Raji (cell line): ENCODE results near the gene SPACA7.

Source experiments
- POLR2A ChIP-seq: IDR thresholded peaks from 2 replicates; pipeline ENCODE4 v1.6.1; 2011; ENCODE audit warnings: low read depth, low read length, control low read depth; ENCODE audit not compliant: insufficient read depth

Gene SPACA7

GRCh38 chr13:112368883-112369282, 7.3 kb upstream of the SPACA7 start:
- TF ChIP-seq POLR2A: no peak

DNA sequence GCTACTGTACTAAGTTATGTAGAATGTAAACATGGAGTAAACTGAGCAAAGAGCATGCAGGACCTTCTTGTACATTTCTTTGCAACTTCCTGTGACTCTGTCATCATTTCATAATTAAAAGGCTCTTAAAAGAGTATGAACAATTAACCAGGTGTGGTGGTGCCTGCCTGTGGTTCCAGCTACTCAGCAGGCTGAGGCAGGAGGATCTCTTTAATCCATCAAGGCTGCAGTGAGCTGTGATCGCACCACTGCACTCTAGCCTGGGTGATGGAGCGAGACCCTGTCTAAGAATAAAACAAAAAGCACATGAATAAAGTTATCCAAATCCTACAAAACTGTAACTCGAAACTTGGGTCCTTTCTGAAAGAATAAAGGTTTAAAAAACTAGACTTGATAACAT, 5.8 kb upstream of the SPACA7 start:
- no peak for TF ChIP-seq POLR2A

DNA sequence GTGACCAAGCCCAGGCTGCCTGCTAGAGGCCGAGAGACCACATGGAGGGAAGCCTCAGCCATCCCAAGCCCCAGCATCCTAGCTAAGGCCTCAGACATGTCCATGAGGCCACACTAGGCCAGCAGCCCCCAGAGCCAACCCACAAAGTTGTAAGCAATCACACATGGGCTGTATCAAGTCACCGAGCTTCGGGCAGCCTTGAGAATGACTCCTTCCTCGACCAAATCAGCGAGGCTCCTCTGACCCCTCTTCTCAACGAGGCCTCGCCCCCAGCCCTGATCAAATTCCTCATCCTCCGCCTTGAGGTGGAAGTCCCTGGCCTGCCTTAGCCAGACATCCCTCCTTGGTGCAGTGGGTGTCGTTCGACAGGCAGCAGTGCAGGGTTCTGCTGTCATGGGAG, 1.9 kb upstream of the SPACA7 start:
- TF ChIP-seq POLR2A: no peak

DNA sequence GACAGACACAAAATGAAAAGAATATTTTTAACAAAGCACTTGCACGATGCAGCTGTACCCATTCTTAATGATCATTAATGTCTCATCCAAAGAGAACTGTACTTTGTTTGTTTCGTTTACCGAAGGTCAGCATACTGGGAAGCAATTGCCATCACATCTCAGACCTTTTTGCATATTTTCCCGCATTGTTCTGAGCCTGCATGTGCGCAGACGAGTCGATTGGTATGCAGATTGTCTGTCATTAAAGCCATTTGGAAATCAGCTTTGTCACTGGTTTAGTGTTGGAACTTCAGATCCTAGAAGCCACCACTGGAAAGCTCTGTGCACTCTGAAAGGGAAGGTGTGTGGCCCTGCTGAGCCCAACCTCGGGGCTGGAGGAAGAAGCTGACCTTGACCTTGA, 15.6 kb downstream of the SPACA7 start:
- no peak for TF ChIP-seq POLR2A

GRCh38 chr13:112392719-112393118, 16.6 kb downstream of the SPACA7 start:
- TF ChIP-seq POLR2A: no peak

- no peak for TF ChIP-seq POLR2A
Observed at GRCh38 chr13:112397108-112397507, 21.0 kb downstream of the SPACA7 start.

DNA sequence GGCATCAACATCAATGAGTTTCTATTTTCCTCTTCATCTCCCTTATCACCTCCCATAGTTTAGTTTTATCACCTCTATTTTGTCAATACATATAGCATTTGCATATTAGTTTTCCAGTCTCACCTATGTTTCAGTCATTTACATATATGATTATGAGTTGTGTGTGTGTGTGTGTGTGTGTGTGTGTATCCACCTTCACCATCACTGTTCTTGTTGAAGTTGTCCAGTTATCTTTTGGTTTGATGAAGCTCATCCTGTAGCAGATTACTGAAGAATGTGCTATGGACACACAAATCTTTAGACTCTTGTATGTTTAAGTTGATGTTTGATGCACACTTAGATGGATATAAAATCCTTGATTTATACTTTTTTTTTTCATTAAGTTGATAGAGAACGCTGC, 40.5 kb downstream of the SPACA7 start:
- TF ChIP-seq POLR2A: no peak

GRCh38 chr13:112417079-112417478, 40.9 kb downstream of the SPACA7 start:
- no peak for TF ChIP-seq POLR2A

GRCh38 chr13:112424098-112424497, 47.9 kb downstream of the SPACA7 start:
- TF ChIP-seq POLR2A: no peak

DNA sequence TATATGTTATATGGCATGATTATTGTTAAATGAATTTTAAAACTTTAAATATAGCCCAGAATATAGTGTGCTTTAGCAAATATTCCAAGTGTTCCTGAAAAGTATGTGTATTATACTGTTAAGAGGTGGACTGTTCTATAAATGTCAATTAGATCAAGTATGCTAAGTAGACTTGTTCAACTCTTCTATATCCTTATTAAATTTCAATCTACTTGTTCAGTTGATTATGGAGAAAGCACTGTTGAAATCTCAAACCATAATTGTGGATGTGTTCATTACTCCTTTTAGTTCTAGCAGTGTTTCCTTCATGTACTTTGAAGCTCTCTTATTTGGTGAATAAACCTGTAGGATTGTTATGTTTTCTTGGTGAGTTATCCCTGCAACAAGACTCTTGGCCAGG, 52.5 kb downstream of the SPACA7 start:
- TF ChIP-seq POLR2A: no peak

- no peak for TF ChIP-seq POLR2A
Observed at GRCh38 chr13:112431734-112432133, 55.6 kb downstream of the SPACA7 start.

DNA sequence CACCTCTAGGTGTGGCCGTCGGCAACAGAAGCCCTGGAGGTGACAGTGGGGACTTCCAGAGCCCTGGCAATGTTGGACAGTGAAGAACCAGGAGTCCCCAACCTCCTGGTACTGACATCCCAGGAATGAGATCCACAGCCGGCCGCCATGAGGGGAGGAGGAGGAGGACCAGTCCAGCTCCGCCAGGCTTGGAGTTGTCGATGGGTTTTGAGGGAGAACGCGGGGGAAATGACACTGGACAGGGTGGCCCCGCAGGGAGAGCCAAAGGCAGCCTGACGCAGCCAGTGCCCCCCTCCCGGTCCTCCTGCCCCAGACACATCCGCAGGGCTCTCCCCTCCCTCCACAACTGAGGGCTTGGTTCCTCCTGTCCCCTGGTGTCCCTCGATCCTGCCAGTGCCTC, 57.9 kb downstream of the SPACA7 start:
- no peak for TF ChIP-seq POLR2A

DNA sequence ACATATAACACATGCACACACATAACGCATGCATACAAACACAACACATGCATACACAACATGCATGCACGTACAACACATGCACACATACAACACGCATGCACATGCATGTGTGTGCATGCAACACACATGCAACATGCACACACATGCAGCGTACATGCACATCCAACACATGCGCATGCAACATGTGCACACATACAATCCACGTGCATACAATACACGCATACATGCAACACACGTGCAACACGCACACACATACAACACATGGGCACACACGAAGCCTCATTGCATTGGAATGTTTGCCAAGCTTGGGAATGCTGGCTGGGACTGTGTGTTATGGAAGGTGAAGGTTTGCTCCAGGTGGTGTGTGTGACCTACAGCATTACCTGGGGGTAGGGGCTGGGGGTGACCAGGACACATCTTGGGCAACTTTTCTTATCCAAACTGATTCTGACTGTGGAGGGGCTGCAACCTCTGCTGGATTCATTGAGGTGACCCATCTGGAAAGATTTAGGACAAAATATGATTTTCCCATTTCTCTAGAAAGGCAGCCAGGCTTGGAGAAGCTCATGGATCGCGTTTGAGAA, 58.9 kb downstream of the SPACA7 start:
- TF ChIP-seq POLR2A: no peak

GRCh38 chr13:112435973-112436372, 59.8 kb downstream of the SPACA7 start:
- no peak for TF ChIP-seq POLR2A

- TF ChIP-seq POLR2A: no peak
Observed at GRCh38 chr13:112438094-112438493, 61.9 kb downstream of the SPACA7 start.

DNA sequence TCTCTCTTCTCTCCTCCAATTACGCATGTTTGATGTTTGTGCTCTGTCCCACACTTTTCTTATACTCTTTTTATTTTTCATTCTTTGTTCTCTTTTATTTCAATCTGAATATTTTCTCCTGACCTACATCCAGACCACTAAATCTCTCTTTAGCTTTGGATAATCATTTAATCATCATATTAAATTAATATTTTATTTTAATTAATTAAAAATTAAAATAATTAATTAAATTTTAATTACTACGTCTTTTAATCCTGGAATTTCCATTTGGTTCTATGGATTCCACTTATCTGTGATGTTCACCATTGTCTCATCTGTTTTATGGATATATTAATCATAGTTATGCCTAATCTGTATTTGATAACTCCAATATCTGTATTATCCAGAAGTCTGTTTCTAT, 62.4 kb downstream of the SPACA7 start:
- no peak for TF ChIP-seq POLR2A

DNA sequence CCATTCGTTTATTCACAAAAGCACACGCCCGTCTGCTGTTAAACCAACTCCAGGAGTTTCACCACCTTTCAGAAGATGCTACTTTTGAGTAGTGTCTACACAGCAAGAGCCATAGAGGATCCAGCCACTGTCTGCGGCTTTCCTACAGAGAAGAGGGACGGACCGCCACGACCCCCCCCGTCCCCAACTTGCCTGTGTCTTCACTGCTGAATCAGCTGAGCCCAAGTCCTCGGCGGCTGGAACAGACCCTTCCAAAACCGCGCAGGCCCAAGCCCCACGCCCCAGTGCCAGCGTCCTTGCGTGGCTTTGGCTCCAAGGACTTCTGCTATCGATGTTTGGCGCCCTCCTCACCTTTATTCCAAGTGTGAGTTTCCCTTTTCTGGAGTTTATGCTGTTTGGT, 65.1 kb downstream of the SPACA7 start:
- no peak for TF ChIP-seq POLR2A
